H9 (cell line): ENCODE results near the gene CUL4A. TPM values are rescaled to one million over a fixed set of nuclear protein-coding genes. Genes with fewer than 3 reads are reported as not detected.
A peak's percentile ranks its signal among the peaks of the same experiment; 100 is the strongest.

Source experiments
- DNase-seq: peaks from one replicate; pipeline ENCODE4 v3.0.0-alpha.2; 2017
- H2AFZ ChIP-seq: one replicate; pipeline ENCODE4 v1.6.1; 2013; ENCODE audit warnings: mild to moderate bottlenecking, low read length, control low read depth, moderate library complexity
- H2AK5ac ChIP-seq: 2 replicates; pipeline ENCODE4 v1.6.1; 2013; ENCODE audit warnings: low read length, control low read depth, mixed read lengths; ENCODE audit not compliant: insufficient read length
- H2BK120ac ChIP-seq: one replicate; pipeline ENCODE4 v1.6.1; 2013; ENCODE audit warnings: low read depth, mild to moderate bottlenecking, low read length, control low read depth, inconsistent platforms; ENCODE audit not compliant: poor library complexity, severe bottlenecking
- H2BK12ac ChIP-seq: 2 replicates; pipeline ENCODE4 v1.6.1; 2013; ENCODE audit warnings: low read length, control low read depth, mixed read lengths, low read depth; ENCODE audit not compliant: insufficient read length
- H2BK15ac ChIP-seq: 2 replicates; pipeline ENCODE4 v1.6.1; 2013; ENCODE audit warnings: low read depth, low read length, control low read depth
- H2BK20ac ChIP-seq: one replicate; pipeline ENCODE4 v1.6.1; 2013; ENCODE audit warnings: low read depth, mild to moderate bottlenecking, low read length, control low read depth, inconsistent platforms; ENCODE audit not compliant: poor library complexity, severe bottlenecking
- H2BK5ac ChIP-seq: 2 replicates; pipeline ENCODE4 v1.6.1; 2013; ENCODE audit warnings: low read length, control low read depth, mixed read lengths; ENCODE audit not compliant: insufficient read length
- H3K14ac ChIP-seq: 2 replicates; pipeline ENCODE4 v1.6.1; 2013; ENCODE audit warnings: low read length, control low read depth; ENCODE audit not compliant: insufficient read depth
- H3K18ac ChIP-seq: 2 replicates; pipeline ENCODE4 v1.6.1; 2013; ENCODE audit warnings: low read depth, mild to moderate bottlenecking, mixed read lengths, low read length, control low read depth; ENCODE audit not compliant: insufficient read length
- H3K23ac ChIP-seq: 2 replicates; pipeline ENCODE4 v1.6.1; 2013; ENCODE audit warnings: low read length, control low read depth, mixed read lengths, low read depth; ENCODE audit not compliant: insufficient read length
- H3K23me2 ChIP-seq: 2 replicates; pipeline ENCODE4 v1.6.1; 2013; ENCODE audit warnings: low read depth, mild to moderate bottlenecking, mixed read lengths, low read length, control low read depth; ENCODE audit not compliant: insufficient read length, poor library complexity, severe bottlenecking
- H3K27ac ChIP-seq: 2 replicates; pipeline ENCODE4 v1.5.1; 2013; ENCODE audit warnings: low read length, control low read depth, mixed read lengths, low read depth; ENCODE audit not compliant: insufficient read length
- H3K27me3 ChIP-seq: 2 replicates; pipeline ENCODE4 v1.6.1; 2013; ENCODE audit warnings: low read length, control low read depth, inconsistent platforms; ENCODE audit not compliant: insufficient read depth
- H3K4ac ChIP-seq: 2 replicates; pipeline ENCODE4 v1.6.1; 2013; ENCODE audit warnings: low read depth, mild to moderate bottlenecking, control low read depth, inconsistent platforms, low read length, moderate library complexity
- H3K4me1 ChIP-seq: 2 replicates; pipeline ENCODE4 v1.6.1; 2013; ENCODE audit warnings: low read length, control low read depth, inconsistent platforms; ENCODE audit not compliant: insufficient read depth
- H3K4me2 ChIP-seq: 2 replicates; pipeline ENCODE4 v1.6.1; 2013; ENCODE audit warnings: low read length, control low read depth, mixed read lengths; ENCODE audit not compliant: insufficient read length, insufficient read depth
- H3K56ac ChIP-seq: 2 replicates; pipeline ENCODE4 v1.6.1; 2013; ENCODE audit warnings: low read depth, mild to moderate bottlenecking, mixed read lengths, low read length, control low read depth; ENCODE audit not compliant: insufficient read length
- H3K79me1 ChIP-seq: 2 replicates; pipeline ENCODE4 v1.6.1; 2013; ENCODE audit warnings: low read depth, mild to moderate bottlenecking, moderate library complexity, low read length, control low read depth, inconsistent platforms; ENCODE audit not compliant: insufficient read depth, poor library complexity, severe bottlenecking
- H3K79me2 ChIP-seq: 2 replicates; pipeline ENCODE4 v1.6.1; 2013; ENCODE audit warnings: low read length, control low read depth, inconsistent platforms; ENCODE audit not compliant: insufficient read depth
- H3K9ac ChIP-seq: 2 replicates; pipeline ENCODE4 v1.6.1; 2013; ENCODE audit warnings: low read length, control low read depth, mixed read lengths; ENCODE audit not compliant: insufficient read length; ENCODE audit errors: extremely low read depth
- H3K9me3 ChIP-seq: one replicate; pipeline ENCODE4 v1.6.1; 2013; ENCODE audit warnings: low read depth, low read length, inconsistent platforms; ENCODE audit not compliant: control insufficient read depth
- H3T11ph ChIP-seq: one replicate; pipeline ENCODE4 v1.6.1; 2013; ENCODE audit warnings: mild to moderate bottlenecking, low read length, control low read depth, inconsistent platforms
- H4K20me1 ChIP-seq: one replicate; pipeline ENCODE4 v1.6.1; 2013; ENCODE audit not compliant: control insufficient read depth, insufficient read length, insufficient read depth
- H4K5ac ChIP-seq: 2 replicates; pipeline ENCODE4 v1.6.1; 2013; ENCODE audit warnings: low read depth, mild to moderate bottlenecking, mixed read lengths, low read length, control low read depth; ENCODE audit not compliant: insufficient read length
- H4K8ac ChIP-seq: replicated peaks from 2 replicates; pipeline ENCODE4 v1.6.1; 2013; ENCODE audit warnings: low read length, control low read depth, mixed read lengths, low read depth; ENCODE audit not compliant: insufficient read length
- H4K91ac ChIP-seq: 2 replicates; pipeline ENCODE4 v1.6.1; 2013; ENCODE audit warnings: low read depth, mild to moderate bottlenecking, moderate library complexity, mixed read lengths, low read length, control low read depth; ENCODE audit not compliant: insufficient read length
- H3K27ac Mint-ChIP-seq, 3 experiments: 2 replicates in 2 of 3; 3 replicates in 1 of 3; pipeline ENCODE4 v1.8.0; 2020 to 2021; ENCODE audit warnings: mixed read lengths in 3 of 3, mild to moderate bottlenecking in 1 of 3, moderate library complexity in 1 of 3
- H3K27me3 Mint-ChIP-seq: 2 replicates; pipeline ENCODE4 v1.8.0; 2021; ENCODE audit warnings: low read depth, mild to moderate bottlenecking, moderate library complexity, mixed read lengths
- H3K36me3 Mint-ChIP-seq, 3 experiments: 2 replicates in 2 of 3; 3 replicates in 1 of 3; pipeline ENCODE4 v1.8.0; 2020 to 2021; ENCODE audit warnings: low read depth in 3 of 3, mixed read lengths in 3 of 3; ENCODE audit not compliant: insufficient read depth in 1 of 3
- H3K4me1 Mint-ChIP-seq, 2 experiments: 2 replicates each; pipeline ENCODE4 v1.8.0; 2020; ENCODE audit warnings: mixed read lengths in 2 of 2
- H3K4me3 Mint-ChIP-seq, 2 experiments: 2 replicates in 1 of 2; 3 replicates in 1 of 2; pipeline ENCODE4 v1.8.0; 2020 to 2021; ENCODE audit warnings: mild to moderate bottlenecking in 2 of 2, mixed read lengths in 2 of 2, moderate library complexity in 1 of 2
- H3K9me3 Mint-ChIP-seq, 2 experiments: 2 replicates in 1 of 2; 3 replicates in 1 of 2; pipeline ENCODE4 v1.8.0; 2020; ENCODE audit warnings: mild to moderate bottlenecking in 2 of 2, mixed read lengths in 2 of 2, moderate library complexity in 1 of 2
- CTCF ChIP-seq: fragments of 200-600 bp; sonication (generic); conservative IDR thresholded peaks from 3 replicates; pipeline ENCODE4 v1.8.0; 2021; ENCODE audit warnings: antibody characterized with exemption, mild to moderate bottlenecking
- WGBS: extraction: QIAGEN DNeasy Blood & Tissue Kit; methylation state at CpG from one replicate; pipeline ENCODE4 v1.1.7; 2013; ENCODE audit warnings: missing lambda C conversion rate, low lambda C conversion rate, mixed read lengths; ENCODE audit not compliant: insufficient read length; ENCODE audit errors: extremely low coverage; 5-methylcytosine and 5-hydroxymethylcytosine counted together
- total RNA-seq: library from RNA; stranded (reverse); gene quantifications from 2 replicates; pipeline ENCODE4 v1.2.1, GENCODE V29; 2021

The CUL4A gene
- total RNA-seq, 1 experiment from 2014 or later, result 97.9 TPM

- Histone ChIP-seq H3K79me1 (no peaks in the 10 kb centered on the region), H3K23me2 (no peaks in the 10 kb centered on the region), H2BK20ac (no peak overlapping the region), H2BK120ac (no peak overlapping the region), H3K56ac (no peak overlapping the region), H2AFZ (no peak overlapping the region), H3K4me2 (no peak overlapping the region), H3K4me1 (no peaks in the 10 kb centered on the region; the same call in 1 of the 2 replicates), H3K9ac (no peak overlapping the region), H4K8ac (no peak overlapping the region), H3K27ac (no peak overlapping the region), H3K23ac (no peak overlapping the region), H2BK15ac (no peak overlapping the region), H3K4ac (no peak overlapping the region), H2BK5ac (no peak overlapping the region), H3K14ac (no peak overlapping the region), H3K9me3 (no peaks in the 10 kb centered on the region), H2AK5ac (no peak overlapping the region), H2BK12ac (no peak overlapping the region), H3K18ac (no peak overlapping the region), H4K5ac (no peak overlapping the region), H3K79me2 (no peaks in the 10 kb centered on the region), H4K91ac (no peak overlapping the region), H3T11ph (no peak overlapping the region), H3K27me3 (no peaks in the 10 kb centered on the region), H4K20me1 (no peaks in the 10 kb centered on the region)
- WGBS, result no CpG with 5 or more reads among the region's 20 CpGs
- no peak overlapping the region for H3K27ac Mint-ChIP-seq
- peaks cover 37 to 41% of the 10 kb centered on the region in 2 experiments for H3K4me1 Mint-ChIP-seq
- H3K9me3 Mint-ChIP-seq, result peaks cover 0 to 4% of the 10 kb centered on the region in 2 experiments; a peak in 2 of 5 replicates
- peak; percentile 31 for DNase-seq
- H3K27me3 Mint-ChIP-seq, result peaks cover 29% of the 10 kb centered on the region
- TF ChIP-seq CTCF, result no peak
- no peak overlapping the region for H3K4me3 Mint-ChIP-seq
- peaks cover 0 to 4% (median 0%) of the 10 kb centered on the region in 3 experiments; a peak in 1 of 7 replicates for H3K36me3 Mint-ChIP-seq
Measured at GRCh38 chr13:113159701-113160100, 49.7 kb upstream of the CUL4A start.
